ENCODE results near the gene ACOX3.
A peak's percentile ranks its signal among the peaks of the same experiment; 100 is the strongest.

The ACOX3 gene

DNA sequence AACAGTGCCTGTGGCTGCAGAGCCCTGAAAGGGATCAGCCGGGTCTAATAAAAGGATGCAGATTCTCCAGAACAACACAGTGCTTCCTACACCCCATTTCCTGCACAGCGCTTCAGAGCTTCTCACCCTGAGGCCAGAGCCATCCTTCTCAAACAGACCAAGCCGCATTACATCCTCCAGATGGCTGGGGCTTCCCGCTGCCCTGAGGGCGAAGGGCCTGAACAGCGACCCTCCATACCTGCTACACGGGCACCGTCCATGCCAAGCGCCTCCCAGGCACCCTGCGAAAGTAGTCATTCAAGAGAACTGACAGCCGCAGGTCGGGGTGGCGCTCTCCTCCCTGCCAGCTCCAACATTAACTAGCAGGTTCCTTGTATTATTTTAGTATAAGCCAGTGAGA is 36.5 kb downstream of the ACOX3 start:
- no peaks in the 10 kb centered on the region for H3K27me3 ChIP-seq (ENCODE audit: control insufficient read depth in 1 of 2, insufficient read depth in 2 of 2, low read length in 2 of 2)
- H3K27ac ChIP-seq (ENCODE audit: low read length) = no peak overlapping the region
- no peak overlapping the region for H3K9ac ChIP-seq (ENCODE audit: low read length in 2 of 2)
- H3K36me3 ChIP-seq (ENCODE audit: control insufficient read depth in 2 of 2, insufficient read depth in 2 of 2, low read length in 2 of 2) = peaks cover 31 to 32% of the 10 kb centered on the region in 2 donors
- peaks cover 24% of the 10 kb centered on the region for H3K4me1 ChIP-seq (ENCODE audit: control insufficient read depth, insufficient read depth, low read length)
- no peak overlapping the region for H3K4me3 ChIP-seq (ENCODE audit: low read length in 2 of 2)
- no peaks in the 10 kb centered on the region for H3K9me3 ChIP-seq (ENCODE audit: control insufficient read depth in 2 of 2, low read length in 2 of 2)

DNA sequence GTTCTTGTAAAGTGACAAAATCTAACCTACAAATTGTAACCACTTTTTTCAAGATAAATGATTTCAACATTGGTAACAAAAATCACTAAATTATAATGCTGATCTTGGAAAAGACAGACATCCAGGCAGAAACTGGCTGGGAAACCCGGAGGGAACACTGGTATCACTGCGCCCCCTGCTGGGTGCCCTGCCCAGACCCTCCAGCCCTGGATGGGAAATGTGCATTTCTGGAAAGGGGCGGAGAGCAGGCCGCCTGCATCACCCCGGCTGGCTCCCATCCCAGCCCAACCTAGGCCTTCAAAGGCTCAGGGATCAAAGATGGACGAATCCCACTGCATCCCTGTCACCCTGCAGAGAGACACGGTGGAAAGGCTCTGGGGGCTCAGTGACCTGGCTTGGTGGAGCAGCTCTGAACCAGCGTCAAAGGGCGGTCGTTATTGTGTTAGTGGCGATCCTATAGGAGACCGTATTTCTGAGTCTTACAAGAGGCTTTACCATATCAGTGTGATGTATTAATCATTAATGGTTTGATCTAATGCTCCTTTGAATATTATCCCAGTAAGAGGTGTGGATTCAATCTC is 37.3 kb downstream of the ACOX3 start:
- H3K9ac ChIP-seq (ENCODE audit: low read length in 2 of 2) = peak overlapping the region; percentile 8 to 42
- H3K36me3 ChIP-seq (ENCODE audit: control insufficient read depth in 2 of 2, insufficient read depth in 2 of 2, low read length in 2 of 2) = peaks cover 32 to 35% of the 10 kb centered on the region in 2 donors
- peak overlapping the region; percentile 85 for H3K27ac ChIP-seq (ENCODE audit: low read length)

DNA sequence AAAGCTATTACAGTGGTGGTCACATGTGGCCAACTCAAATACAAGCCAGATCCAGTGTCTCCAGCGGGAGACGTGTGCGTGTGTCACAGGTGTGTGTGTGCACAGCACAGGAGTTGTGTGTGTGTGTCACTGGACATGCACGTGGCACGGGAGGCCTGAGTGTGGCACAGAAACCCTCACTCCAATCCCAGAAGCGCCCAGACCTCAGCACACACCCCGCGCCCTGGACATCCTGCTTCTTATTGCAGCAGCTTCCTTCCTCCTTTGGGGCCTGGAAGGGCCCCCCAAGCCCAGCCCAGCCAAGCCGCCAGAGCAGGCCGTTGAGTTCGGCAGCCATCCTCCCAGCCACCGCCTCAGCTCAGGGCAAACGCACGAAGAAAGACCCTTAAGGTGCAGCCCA is 37.9 kb downstream of the ACOX3 start:
- peak overlapping the region; percentile 8 to 42 for H3K9ac ChIP-seq (ENCODE audit: low read length in 2 of 2)
- H3K9me3 ChIP-seq (ENCODE audit: control insufficient read depth in 2 of 2, low read length in 2 of 2) = no peaks in the 10 kb centered on the region
- H3K27ac ChIP-seq (ENCODE audit: low read length) = peak overlapping the region; percentile 85
- peaks cover 32 to 33% of the 10 kb centered on the region in 2 donors for H3K36me3 ChIP-seq (ENCODE audit: control insufficient read depth in 2 of 2, insufficient read depth in 2 of 2, low read length in 2 of 2)
- H3K4me3 ChIP-seq (ENCODE audit: low read length in 2 of 2) = peak overlapping the region in 1 of 2 donors; percentile 29
- H3K27me3 ChIP-seq (ENCODE audit: control insufficient read depth in 1 of 2, insufficient read depth in 2 of 2, low read length in 2 of 2) = no peaks in the 10 kb centered on the region
- peaks cover 21% of the 10 kb centered on the region for H3K4me1 ChIP-seq (ENCODE audit: control insufficient read depth, insufficient read depth, low read length)

More for the DNA sequence above, 37.3 kb downstream of the ACOX3 start:
- peaks cover 21% of the 10 kb centered on the region for H3K4me1 ChIP-seq (ENCODE audit: control insufficient read depth, insufficient read depth, low read length)
- H3K4me3 ChIP-seq (ENCODE audit: low read length in 2 of 2) = no peak overlapping the region
- no peaks in the 10 kb centered on the region for H3K9me3 ChIP-seq (ENCODE audit: control insufficient read depth in 2 of 2, low read length in 2 of 2)
- H3K27me3 ChIP-seq (ENCODE audit: control insufficient read depth in 1 of 2, insufficient read depth in 2 of 2, low read length in 2 of 2) = no peaks in the 10 kb centered on the region

DNA sequence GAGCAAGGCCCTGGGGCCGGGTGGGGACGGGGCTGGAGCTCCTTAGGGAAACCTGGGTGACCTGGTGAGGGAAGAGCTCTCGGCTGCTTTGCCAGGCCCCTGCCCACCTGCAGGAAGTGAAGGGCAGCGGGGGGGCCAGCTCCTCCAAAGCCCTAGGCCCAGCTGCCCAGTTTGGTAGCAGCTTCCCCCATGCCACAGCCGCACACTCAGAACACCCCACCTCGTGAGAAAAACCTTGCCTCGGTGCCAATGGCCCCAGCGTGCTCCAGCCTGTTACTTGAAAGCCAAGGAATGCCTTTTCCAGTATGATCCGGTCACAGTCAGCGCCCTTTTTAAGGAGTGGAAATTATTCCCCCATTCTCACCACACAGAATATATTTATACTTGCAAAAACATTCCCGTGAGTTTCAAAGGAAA is 38.3 kb downstream of the ACOX3 start:
- Histone ChIP-seq H3K27me3 (ENCODE audit: control insufficient read depth in 1 of 2, insufficient read depth in 2 of 2, low read length in 2 of 2) (no peaks in the 10 kb centered on the region), H3K9me3 (ENCODE audit: control insufficient read depth in 2 of 2, low read length in 2 of 2) (no peaks in the 10 kb centered on the region), H3K9ac (ENCODE audit: low read length in 2 of 2) (peak overlapping the region; percentile 8 to 36), H3K27ac (ENCODE audit: low read length) (peak overlapping the region; percentile 85), H3K36me3 (ENCODE audit: control insufficient read depth in 2 of 2, insufficient read depth in 2 of 2, low read length in 2 of 2) (peaks cover 31% of the 10 kb centered on the region in 2 donors), H3K4me1 (ENCODE audit: control insufficient read depth, insufficient read depth, low read length) (peaks cover 21% of the 10 kb centered on the region), H3K4me3 (ENCODE audit: low read length in 2 of 2) (peak overlapping the region in 1 of 2 donors; percentile 29)

DNA sequence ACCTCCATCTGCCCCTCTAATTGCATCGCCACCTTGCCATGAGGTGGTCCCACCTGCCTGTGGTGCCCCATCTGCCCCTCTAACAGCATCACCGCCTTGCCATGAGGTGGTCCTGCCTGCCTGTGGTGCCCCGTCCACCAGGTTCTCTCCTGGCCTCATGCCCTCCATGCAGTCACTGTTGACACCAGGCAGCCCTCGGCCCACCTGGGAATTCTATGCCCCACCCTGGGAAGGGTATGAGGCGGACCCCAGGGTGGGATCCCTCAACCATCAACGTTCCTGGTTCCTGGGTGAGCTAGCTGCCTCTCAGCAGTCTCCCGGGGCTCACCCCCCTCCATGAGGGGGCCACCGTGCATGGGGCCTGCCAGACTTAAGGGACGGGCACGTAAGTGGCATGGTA is 38.9 kb downstream of the ACOX3 start:
- Histone ChIP-seq H3K4me1 (ENCODE audit: control insufficient read depth, insufficient read depth, low read length) (peaks cover 21% of the 10 kb centered on the region), H3K27me3 (ENCODE audit: control insufficient read depth in 1 of 2, insufficient read depth in 2 of 2, low read length in 2 of 2) (no peaks in the 10 kb centered on the region), H3K36me3 (ENCODE audit: control insufficient read depth in 2 of 2, insufficient read depth in 2 of 2, low read length in 2 of 2) (peaks cover 31 to 35% of the 10 kb centered on the region in 2 donors), H3K27ac (ENCODE audit: low read length) (peak overlapping the region; percentile 85), H3K9ac (ENCODE audit: low read length in 2 of 2) (no peak overlapping the region), H3K9me3 (ENCODE audit: control insufficient read depth in 2 of 2, low read length in 2 of 2) (no peaks in the 10 kb centered on the region), H3K4me3 (ENCODE audit: low read length in 2 of 2) (no peak overlapping the region)

DNA sequence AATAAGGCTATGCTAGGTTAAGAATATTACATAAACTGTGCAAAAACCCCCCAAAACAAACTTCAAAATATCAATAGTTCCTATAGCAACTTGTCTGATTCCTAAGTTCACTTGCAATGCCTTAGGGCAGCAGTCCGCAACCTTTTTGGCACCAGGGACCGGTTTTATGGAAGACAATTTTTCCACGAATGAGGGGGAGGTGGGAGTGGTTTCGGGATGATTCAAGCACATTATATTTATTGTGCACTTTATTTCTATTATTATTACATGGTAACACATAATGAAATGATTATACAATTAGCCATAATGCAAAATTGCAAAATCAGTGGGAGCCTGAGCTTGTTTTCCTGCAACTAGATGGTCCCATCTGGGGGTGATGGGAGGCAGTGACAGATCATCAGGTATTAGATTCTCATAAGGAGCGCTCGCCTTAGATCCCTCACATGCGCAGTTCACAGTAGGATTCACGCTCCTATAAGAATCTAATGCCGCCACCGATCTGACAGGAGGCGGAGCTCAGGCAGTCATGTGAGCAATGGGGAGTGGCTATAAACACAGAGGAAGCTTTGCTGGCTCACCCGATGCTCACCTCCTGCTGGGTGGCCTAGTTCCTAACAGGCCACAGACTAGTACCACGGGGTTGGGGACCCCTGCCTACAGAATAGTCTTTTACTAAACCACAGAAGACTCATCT is 39.7 kb downstream of the ACOX3 start:
- H3K36me3 ChIP-seq (ENCODE audit: control insufficient read depth in 2 of 2, insufficient read depth in 2 of 2, low read length in 2 of 2) = peaks cover 30 to 37% of the 10 kb centered on the region in 2 donors
- H3K9me3 ChIP-seq (ENCODE audit: control insufficient read depth in 2 of 2, low read length in 2 of 2) = no peaks in the 10 kb centered on the region
- no peaks in the 10 kb centered on the region for H3K27me3 ChIP-seq (ENCODE audit: control insufficient read depth in 1 of 2, insufficient read depth in 2 of 2, low read length in 2 of 2)
- H3K9ac ChIP-seq (ENCODE audit: low read length in 2 of 2) = no peak overlapping the region
- peaks cover 21% of the 10 kb centered on the region for H3K4me1 ChIP-seq (ENCODE audit: control insufficient read depth, insufficient read depth, low read length)
- H3K27ac ChIP-seq (ENCODE audit: low read length) = peak overlapping the region; percentile 85
- H3K4me3 ChIP-seq (ENCODE audit: low read length in 2 of 2) = no peak overlapping the region

DNA sequence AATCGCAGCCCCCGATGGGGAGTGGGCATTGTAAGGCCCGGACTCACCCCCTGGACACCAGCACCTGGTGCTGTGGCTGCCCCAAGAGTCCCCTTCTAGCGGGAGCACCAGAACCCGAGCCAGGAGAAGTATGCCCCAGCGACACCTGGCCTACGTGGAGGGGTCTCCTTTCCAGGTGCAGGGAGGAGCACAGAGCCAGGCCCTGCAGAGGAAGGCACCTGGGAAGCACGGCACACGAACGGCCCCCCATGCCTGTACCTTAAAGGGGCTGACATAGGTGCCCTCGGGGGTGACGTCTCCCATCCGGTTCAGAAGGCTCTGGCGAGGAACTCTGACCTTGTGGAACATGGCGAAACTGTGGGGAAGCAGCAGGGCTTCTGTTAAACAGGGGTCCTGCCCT is 41.2 kb downstream of the ACOX3 start:
- Histone ChIP-seq H3K36me3 (ENCODE audit: control insufficient read depth in 2 of 2, insufficient read depth in 2 of 2, low read length in 2 of 2) (peaks cover 22 to 34% of the 10 kb centered on the region in 2 donors), H3K4me3 (ENCODE audit: low read length in 2 of 2) (no peak overlapping the region), H3K9ac (ENCODE audit: low read length in 2 of 2) (no peak overlapping the region), H3K27me3 (ENCODE audit: control insufficient read depth in 1 of 2, insufficient read depth in 2 of 2, low read length in 2 of 2) (no peaks in the 10 kb centered on the region), H3K9me3 (ENCODE audit: control insufficient read depth in 2 of 2, low read length in 2 of 2) (no peaks in the 10 kb centered on the region), H3K27ac (ENCODE audit: low read length) (no peak overlapping the region), H3K4me1 (ENCODE audit: control insufficient read depth, insufficient read depth, low read length) (peaks cover 28% of the 10 kb centered on the region)

DNA sequence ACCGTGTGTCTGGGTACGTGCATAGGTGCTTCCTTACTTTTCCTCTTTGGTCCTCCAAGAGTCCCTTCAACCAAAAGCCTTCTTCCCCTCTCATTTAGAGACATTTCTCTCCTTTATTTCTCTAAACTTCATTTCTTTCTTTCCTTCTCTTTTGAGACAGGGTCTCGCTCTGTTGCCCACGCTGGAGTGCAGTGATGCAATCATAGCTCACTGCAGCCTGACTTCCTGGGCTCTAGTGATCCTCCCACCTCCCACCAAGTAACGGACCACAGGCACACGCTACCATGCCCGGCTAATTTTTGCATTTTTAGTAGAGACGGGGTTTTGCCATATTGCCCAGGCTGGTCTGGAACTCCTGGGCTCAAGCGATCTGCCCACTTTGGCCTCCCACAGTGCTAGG is 42.2 kb downstream of the ACOX3 start:
- no peaks in the 10 kb centered on the region for H3K9me3 ChIP-seq (ENCODE audit: control insufficient read depth in 2 of 2, low read length in 2 of 2)
- H3K4me1 ChIP-seq (ENCODE audit: control insufficient read depth, insufficient read depth, low read length) = peaks cover 36% of the 10 kb centered on the region
- no peak overlapping the region for H3K27ac ChIP-seq (ENCODE audit: low read length)
- no peak overlapping the region for H3K4me3 ChIP-seq (ENCODE audit: low read length in 2 of 2)
- H3K36me3 ChIP-seq (ENCODE audit: control insufficient read depth in 2 of 2, insufficient read depth in 2 of 2, low read length in 2 of 2) = peaks cover 16 to 33% of the 10 kb centered on the region in 2 donors
- H3K9ac ChIP-seq (ENCODE audit: low read length in 2 of 2) = no peak overlapping the region
- no peaks in the 10 kb centered on the region for H3K27me3 ChIP-seq (ENCODE audit: control insufficient read depth in 1 of 2, insufficient read depth in 2 of 2, low read length in 2 of 2)

DNA sequence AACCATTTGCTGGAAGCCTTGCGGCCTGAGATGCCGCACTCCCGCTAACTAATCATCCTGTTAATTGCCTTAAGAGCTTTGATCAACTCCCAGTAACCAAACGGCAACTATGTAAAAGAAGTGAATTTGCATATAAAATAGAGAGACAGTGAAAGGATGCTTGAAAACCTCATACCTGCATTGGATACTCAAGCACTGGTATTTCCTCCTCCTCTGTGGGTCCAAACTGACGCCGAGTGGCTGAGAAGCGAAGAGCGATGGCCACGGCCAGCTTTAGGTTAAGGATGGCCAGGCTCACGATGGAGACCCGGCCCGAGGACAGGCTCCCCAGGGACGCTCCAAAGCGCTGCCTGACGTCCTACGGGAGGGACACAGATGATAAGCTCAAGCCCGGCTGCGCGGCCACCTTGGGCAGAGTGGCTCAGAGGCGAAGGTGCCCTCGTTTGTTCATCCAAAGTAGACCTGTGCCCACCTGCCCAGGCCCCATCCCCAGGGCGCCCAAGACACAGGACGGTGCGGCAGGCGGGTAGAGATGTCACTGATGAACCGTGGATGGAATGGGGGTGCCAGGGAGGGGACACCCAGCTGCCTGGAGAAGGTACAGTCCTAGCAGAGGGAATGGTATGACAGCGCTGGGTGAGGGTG is 43.6 kb downstream of the ACOX3 start:
- Histone ChIP-seq H3K9ac (ENCODE audit: low read length in 2 of 2) (no peak overlapping the region), H3K27me3 (ENCODE audit: control insufficient read depth in 1 of 2, insufficient read depth in 2 of 2, low read length in 2 of 2) (no peaks in the 10 kb centered on the region), H3K4me3 (ENCODE audit: low read length in 2 of 2) (no peak overlapping the region), H3K27ac (ENCODE audit: low read length) (no peak overlapping the region), H3K36me3 (ENCODE audit: control insufficient read depth in 2 of 2, insufficient read depth in 2 of 2, low read length in 2 of 2) (peaks cover 15 to 34% of the 10 kb centered on the region in 2 donors), H3K9me3 (ENCODE audit: control insufficient read depth in 2 of 2, low read length in 2 of 2) (no peaks in the 10 kb centered on the region), H3K4me1 (ENCODE audit: control insufficient read depth, insufficient read depth, low read length) (peaks cover 35% of the 10 kb centered on the region)

DNA sequence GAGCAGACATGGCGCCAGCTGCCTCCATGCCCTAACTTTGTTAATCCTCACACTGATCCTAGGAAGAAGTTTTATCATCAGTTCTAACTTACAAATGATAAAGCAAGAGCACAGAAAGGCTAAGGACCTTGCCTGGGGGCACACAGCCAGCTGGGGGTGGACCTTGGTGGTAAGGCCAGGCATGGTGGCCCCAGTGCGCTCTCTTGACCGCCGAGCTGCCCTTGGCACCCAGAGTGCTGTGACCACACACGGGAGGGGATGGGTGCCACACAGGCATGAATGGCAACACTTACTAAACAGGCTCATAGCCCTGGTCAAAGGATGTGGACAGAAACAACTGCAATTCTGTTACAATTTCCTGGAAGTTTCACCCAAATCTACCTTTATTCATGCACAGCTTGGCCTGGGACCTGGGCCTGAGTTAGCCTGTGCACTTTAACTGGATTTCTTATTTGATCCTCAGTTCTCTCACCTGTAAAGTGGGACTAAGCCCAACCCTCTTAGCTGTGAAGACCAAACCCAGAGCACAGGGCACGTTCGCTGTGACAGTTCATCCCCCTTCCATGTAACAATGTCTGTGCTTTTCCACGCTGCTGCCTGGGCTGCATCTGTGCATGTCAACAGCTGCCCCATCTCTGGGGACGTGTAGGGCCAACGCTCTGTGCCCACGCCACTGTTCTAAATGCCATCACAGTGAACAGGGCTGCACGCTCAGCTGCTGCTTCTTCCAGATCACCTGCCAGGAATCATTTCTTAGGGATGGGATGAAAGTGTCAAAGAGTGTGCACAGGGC is 44.8 kb downstream of the ACOX3 start:
- no peak overlapping the region for H3K9ac ChIP-seq (ENCODE audit: low read length in 2 of 2)
- peaks cover 15 to 36% of the 10 kb centered on the region in 2 donors for H3K36me3 ChIP-seq (ENCODE audit: control insufficient read depth in 2 of 2, insufficient read depth in 2 of 2, low read length in 2 of 2)
- no peak overlapping the region for H3K27ac ChIP-seq (ENCODE audit: low read length)
- H3K27me3 ChIP-seq (ENCODE audit: control insufficient read depth in 1 of 2, insufficient read depth in 2 of 2, low read length in 2 of 2) = no peaks in the 10 kb centered on the region
- no peak overlapping the region for H3K4me3 ChIP-seq (ENCODE audit: low read length in 2 of 2)
- H3K4me1 ChIP-seq (ENCODE audit: control insufficient read depth, insufficient read depth, low read length) = peaks cover 41% of the 10 kb centered on the region
- no peaks in the 10 kb centered on the region for H3K9me3 ChIP-seq (ENCODE audit: control insufficient read depth in 2 of 2, low read length in 2 of 2)

Measured in stomach smooth muscle (tissue), 2 donors.